HepG2 (cell line): Measurements from ENCODE around the gene IFT22. TPM values are rescaled to one million over a fixed set of nuclear protein-coding genes. Genes with fewer than 3 reads are reported as not detected.

Source experiments
- ATF7 ChIP-seq, 2 experiments: fragments of 450-650 bp in 1 of 2; sonication (generic) in 1 of 2; formaldehyde crosslinking in 1 of 2; IDR thresholded peaks; 2 replicates each; pipeline versions ENCODE4 v1.4.0 to v1.6.1; 2016 to 2020; ENCODE audit warnings: antibody characterized with exemption in 1 of 2, mild to moderate bottlenecking in 1 of 2, missing genetic modification reagents in 1 of 2
- CENPX ChIP-seq: sonication (generic); formaldehyde crosslinking; IDR thresholded peaks from 2 replicates; pipeline ENCODE4 v1.9.0; 2021; ENCODE audit warnings: mild to moderate bottlenecking, missing genetic modification reagents, moderate library complexity
- FOXM1 ChIP-seq: sonication (generic); formaldehyde crosslinking; IDR thresholded peaks from 2 replicates; pipeline ENCODE4 v1.5.0; 2020; ENCODE audit warnings: missing genetic modification reagents
- HBP1 ChIP-seq: IDR thresholded peaks from 2 replicates; pipeline ENCODE4 v1.6.1; 2016; ENCODE audit warnings: low read depth, control low read depth
- ISL2 ChIP-seq: sonication (generic); formaldehyde crosslinking; IDR thresholded peaks from 2 replicates; pipeline ENCODE4 v1.5.0; 2020; ENCODE audit warnings: missing genetic modification reagents
- KDM3A ChIP-seq: IDR thresholded peaks from 2 replicates; pipeline ENCODE4 v1.6.1; 2018; ENCODE audit warnings: low read depth, missing compliant biosample characterization
- MBD4 ChIP-seq: IDR thresholded peaks from 2 replicates; pipeline ENCODE4 v1.6.1; 2012; ENCODE audit warnings: low read length, inconsistent platforms, borderline replicate concordance
- NFYB ChIP-seq: sonication (generic); formaldehyde crosslinking; IDR thresholded peaks from 2 replicates; pipeline ENCODE4 v1.4.0; 2020; ENCODE audit warnings: missing genetic modification reagents
- SRSF4 ChIP-seq: fragments of 200-400 bp; formaldehyde crosslinking; IDR thresholded peaks from one replicate; pipeline ENCODE4 v1.6.1; 2018; ENCODE audit warnings: mild to moderate bottlenecking, low read depth, low read length, moderate library complexity; ENCODE audit not compliant: poor library complexity, severe bottlenecking
- SRSF9 ChIP-seq: fragments of 200-400 bp; formaldehyde crosslinking; IDR thresholded peaks from 2 replicates; pipeline ENCODE4 v1.6.1; 2018; ENCODE audit warnings: borderline replicate concordance, mild to moderate bottlenecking, low read depth, low read length; ENCODE audit not compliant: insufficient read depth, poor library complexity, severe bottlenecking
- ZBED4 ChIP-seq: sonication (generic); formaldehyde crosslinking; IDR thresholded peaks from 2 replicates; pipeline ENCODE4 v1.4.0; 2020; ENCODE audit warnings: missing genetic modification reagents, borderline replicate concordance
- ZBTB8A ChIP-seq: sonication (generic); formaldehyde crosslinking; IDR thresholded peaks from 2 replicates; pipeline ENCODE4 v1.4.0; 2020; ENCODE audit warnings: mild to moderate bottlenecking, low read depth, missing genetic modification reagents, borderline replicate concordance
- ZNF572 ChIP-seq: sonication (generic); formaldehyde crosslinking; IDR thresholded peaks from 2 replicates; pipeline ENCODE4 v1.5.1; 2020; ENCODE audit warnings: mild to moderate bottlenecking, missing genetic modification reagents
- polyA plus RNA-seq, 8 experiments: library from polyadenylated mRNA; depleted of rRNA in 3 of 8; stranded (reverse) in 7 of 8; unstranded in 1 of 8; fragments of >200 nt; fragmentation: Illumina TruSeq in 4 of 8; extraction: Trizol in 4 of 8; gene quantifications; 2 replicates each; pipeline versions ENCODE4 v1.2.1 to v1.2.3, GENCODE V29; 2011 to 2016; ENCODE audit warnings: low read depth in 4 of 8, missing spikeins in 1 of 8, mixed read lengths in 1 of 8; ENCODE audit not compliant: insufficient read depth in 1 of 8
- total RNA-seq, 5 experiments: library from RNA; depleted of rRNA; stranded (reverse); fragments of >200 nt; fragmentation: Illumina TruSeq; extraction: Trizol; gene quantifications; 2 replicates each; pipeline ENCODE4 v1.2.3, GENCODE V29; 2016; ENCODE audit warnings: low read depth in 1 of 5
- TF ChIP-seq, protein P1 (sequence below): sonication (generic); formaldehyde crosslinking; IDR thresholded peaks from 2 replicates; pipeline ENCODE4 v1.4.0; 2020; ENCODE audit warnings: mild to moderate bottlenecking, missing genetic modification reagents, borderline replicate concordance
- TF ChIP-seq, protein P2 (sequence below): sonication (generic); formaldehyde crosslinking; IDR thresholded peaks from 2 replicates; pipeline ENCODE4 v1.5.0; 2020; ENCODE audit warnings: missing genetic modification reagents
- TF ChIP-seq, protein P3 (sequence below): sonication (generic); formaldehyde crosslinking; IDR thresholded peaks from 2 replicates; pipeline ENCODE4 v1.8.1; 2022; ENCODE audit warnings: low read depth, mild to moderate bottlenecking, missing genetic modification reagents

IFT22 gene
- total and polyA plus RNA-seq, 2 of the 13 experiments (the other 11 are each of a cell fraction or from before 2014, with no cell fraction given) = 8.9 to 14.5 TPM

- TF ChIP-seq, protein P1, sequence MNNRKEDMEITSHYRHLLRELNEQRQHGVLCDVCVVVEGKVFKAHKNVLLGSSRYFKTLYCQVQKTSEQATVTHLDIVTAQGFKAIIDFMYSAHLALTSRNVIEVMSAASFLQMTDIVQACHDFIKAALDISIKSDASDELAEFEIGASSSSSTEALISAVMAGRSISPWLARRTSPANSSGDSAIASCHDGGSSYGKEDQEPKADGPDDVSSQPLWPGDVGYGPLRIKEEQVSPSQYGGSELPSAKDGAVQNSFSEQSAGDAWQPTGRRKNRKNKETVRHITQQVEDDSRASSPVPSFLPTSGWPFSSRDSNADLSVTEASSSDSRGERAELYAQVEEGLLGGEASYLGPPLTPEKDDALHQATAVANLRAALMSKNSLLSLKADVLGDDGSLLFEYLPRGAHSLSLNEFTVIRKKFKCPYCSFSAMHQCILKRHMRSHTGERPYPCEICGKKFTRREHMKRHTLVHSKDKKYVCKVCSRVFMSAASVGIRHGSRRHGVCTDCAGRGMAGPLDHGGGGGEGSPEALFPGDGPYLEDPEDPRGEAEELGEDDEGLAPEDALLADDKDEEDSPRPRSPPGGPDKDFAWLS (CRISPR knock-in tag) = no peak
- TF ChIP-seq, protein P2, sequence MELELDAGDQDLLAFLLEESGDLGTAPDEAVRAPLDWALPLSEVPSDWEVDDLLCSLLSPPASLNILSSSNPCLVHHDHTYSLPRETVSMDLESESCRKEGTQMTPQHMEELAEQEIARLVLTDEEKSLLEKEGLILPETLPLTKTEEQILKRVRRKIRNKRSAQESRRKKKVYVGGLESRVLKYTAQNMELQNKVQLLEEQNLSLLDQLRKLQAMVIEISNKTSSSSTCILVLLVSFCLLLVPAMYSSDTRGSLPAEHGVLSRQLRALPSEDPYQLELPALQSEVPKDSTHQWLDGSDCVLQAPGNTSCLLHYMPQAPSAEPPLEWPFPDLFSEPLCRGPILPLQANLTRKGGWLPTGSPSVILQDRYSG = no peak
- TF ChIP-seq ATF7 (IDR thresholded peaks at IDR 0.05) (no peak), ATF7 (CRISPR knock-in tag; IDR thresholded peaks at IDR 0.05) (no peak), NFYB (CRISPR knock-in tag) (no peak), ZNF572 (CRISPR knock-in tag) (no peak), CENPX (no peak), MBD4 (no peak), SRSF9 (no peak), FOXM1 (CRISPR knock-in tag) (no peak), ISL2 (CRISPR knock-in tag) (no peak), ZBTB8A (CRISPR knock-in tag) (no peak), HBP1 (CRISPR knock-in tag) (0 out of 2 replicates have a peak, but pooled peaks have one; percentile 24), KDM3A (CRISPR knock-in tag) (no peak), SRSF4 (no peak), ZBED4 (CRISPR knock-in tag) (no peak)
- TF ChIP-seq, protein P3, sequence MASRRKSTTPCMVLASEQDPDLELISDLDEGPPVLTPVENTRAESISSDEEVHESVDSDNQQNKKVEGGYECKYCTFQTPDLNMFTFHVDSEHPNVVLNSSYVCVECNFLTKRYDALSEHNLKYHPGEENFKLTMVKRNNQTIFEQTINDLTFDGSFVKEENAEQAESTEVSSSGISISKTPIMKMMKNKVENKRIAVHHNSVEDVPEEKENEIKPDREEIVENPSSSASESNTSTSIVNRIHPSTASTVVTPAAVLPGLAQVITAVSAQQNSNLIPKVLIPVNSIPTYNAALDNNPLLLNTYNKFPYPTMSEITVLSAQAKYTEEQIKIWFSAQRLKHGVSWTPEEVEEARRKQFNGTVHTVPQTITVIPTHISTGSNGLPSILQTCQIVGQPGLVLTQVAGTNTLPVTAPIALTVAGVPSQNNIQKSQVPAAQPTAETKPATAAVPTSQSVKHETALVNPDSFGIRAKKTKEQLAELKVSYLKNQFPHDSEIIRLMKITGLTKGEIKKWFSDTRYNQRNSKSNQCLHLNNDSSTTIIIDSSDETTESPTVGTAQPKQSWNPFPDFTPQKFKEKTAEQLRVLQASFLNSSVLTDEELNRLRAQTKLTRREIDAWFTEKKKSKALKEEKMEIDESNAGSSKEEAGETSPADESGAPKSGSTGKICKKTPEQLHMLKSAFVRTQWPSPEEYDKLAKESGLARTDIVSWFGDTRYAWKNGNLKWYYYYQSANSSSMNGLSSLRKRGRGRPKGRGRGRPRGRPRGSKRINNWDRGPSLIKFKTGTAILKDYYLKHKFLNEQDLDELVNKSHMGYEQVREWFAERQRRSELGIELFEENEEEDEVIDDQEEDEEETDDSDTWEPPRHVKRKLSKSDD = no peak
Observed at GRCh38 chr7:101321491-101322401, at the start of gene IFT22 (continued).
